OCI-LY1 (cell line): ENCODE measurements around the gene ZC3H13.

Source experiments
- EZH2 ChIP-seq: fragments of 200-600 bp; sonication (generic), shearing (Covaris generic); IDR thresholded peaks from 2 replicates; pipeline ENCODE4 v1.8.0; 2017; ENCODE audit warnings: borderline replicate concordance, mixed run types, mild to moderate bottlenecking, antibody characterized with exemption, low read length, moderate library complexity, mixed read lengths
- TF ChIP-seq, protein P1 (sequence below): fragments of 200-600 bp; sonication (generic), shearing (Covaris generic); IDR thresholded peaks from 2 replicates; pipeline ENCODE4 v1.5.1; 2017; ENCODE audit warnings: mild to moderate bottlenecking, antibody characterized with exemption, low read length, moderate library complexity, mixed read lengths

DNA sequence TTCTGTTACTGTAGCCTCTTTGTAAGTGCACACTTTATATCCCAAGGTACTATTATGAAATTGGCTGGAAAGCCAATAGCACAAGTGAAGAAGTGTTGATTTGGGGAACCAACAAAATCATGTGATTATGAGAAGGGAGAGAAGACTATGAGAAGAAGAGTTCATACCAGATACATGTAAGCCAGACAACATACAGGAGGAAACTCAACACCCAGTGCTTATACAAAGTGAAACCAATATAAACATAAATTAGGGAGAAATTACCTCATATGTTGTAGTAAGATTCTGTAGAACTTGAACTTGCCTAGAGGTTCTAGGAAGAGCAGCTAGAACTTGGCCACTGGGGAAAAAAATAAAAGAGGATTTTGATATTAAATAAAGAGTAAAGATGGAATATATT is 34.9 kb upstream of the ZC3H13 start:
- no peak for TF ChIP-seq EZH2
- TF ChIP-seq, protein P1, sequence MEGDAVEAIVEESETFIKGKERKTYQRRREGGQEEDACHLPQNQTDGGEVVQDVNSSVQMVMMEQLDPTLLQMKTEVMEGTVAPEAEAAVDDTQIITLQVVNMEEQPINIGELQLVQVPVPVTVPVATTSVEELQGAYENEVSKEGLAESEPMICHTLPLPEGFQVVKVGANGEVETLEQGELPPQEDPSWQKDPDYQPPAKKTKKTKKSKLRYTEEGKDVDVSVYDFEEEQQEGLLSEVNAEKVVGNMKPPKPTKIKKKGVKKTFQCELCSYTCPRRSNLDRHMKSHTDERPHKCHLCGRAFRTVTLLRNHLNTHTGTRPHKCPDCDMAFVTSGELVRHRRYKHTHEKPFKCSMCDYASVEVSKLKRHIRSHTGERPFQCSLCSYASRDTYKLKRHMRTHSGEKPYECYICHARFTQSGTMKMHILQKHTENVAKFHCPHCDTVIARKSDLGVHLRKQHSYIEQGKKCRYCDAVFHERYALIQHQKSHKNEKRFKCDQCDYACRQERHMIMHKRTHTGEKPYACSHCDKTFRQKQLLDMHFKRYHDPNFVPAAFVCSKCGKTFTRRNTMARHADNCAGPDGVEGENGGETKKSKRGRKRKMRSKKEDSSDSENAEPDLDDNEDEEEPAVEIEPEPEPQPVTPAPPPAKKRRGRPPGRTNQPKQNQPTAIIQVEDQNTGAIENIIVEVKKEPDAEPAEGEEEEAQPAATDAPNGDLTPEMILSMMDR: no peak
